CD4-positive, alpha-beta T cell treated with Interleukin-15 for 4 hours (primary cell): ENCODE measurements around the gene IPO7.
"Not testable (repeated sequence)": the region's sequence is repeated elsewhere in the genome, so short reads cannot be mapped to it uniquely, and the experiment has no call there.

ENCODE experiments used
- DNase-seq: peaks from one replicate; pipeline ENCODE4 v3.0.0-alpha.2; 2020; ENCODE audit warnings: low spot score

IPO7 gene

DNA sequence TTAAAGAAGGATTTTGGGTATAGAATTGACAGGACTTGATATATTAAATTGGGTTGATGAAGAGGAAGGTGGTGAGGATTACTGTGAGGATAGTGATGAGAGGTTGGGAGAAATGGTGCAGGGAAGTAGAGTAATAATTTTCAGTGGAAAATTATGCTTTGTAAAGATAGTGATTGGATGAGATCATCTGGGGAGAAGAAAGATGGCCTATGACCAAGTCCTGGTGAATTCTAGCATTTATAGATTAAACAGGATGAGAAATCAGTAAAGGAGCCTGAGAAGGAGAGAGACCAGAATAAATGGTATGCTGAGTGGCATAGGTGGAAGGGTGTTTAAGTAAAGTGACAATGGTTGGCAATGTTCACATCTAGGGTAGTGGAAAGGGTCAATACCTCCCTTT is 15.0 kb downstream of the IPO7 start:
- DNase-seq: no peak

DNA sequence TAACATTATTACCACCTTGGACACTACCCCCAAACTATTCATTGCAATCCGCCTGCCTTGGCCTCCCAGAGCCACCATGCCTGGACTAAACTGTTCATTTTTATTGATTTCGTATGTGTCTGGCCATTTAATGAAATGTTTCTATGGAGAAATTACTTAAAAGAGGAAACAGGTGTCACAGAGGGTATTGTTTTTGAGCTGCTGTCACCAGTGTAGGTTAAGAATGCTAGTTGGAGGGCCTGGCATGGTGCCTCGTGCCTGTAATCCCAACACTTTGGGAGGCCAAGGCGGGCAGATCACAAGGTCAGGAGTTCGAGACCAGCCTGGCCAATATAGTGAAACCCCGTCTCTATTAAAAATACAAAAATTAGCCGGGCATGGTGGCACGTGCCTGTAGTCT is 17.4 kb downstream of the IPO7 start:
- DNase-seq: not testable (repeated sequence)

DNA sequence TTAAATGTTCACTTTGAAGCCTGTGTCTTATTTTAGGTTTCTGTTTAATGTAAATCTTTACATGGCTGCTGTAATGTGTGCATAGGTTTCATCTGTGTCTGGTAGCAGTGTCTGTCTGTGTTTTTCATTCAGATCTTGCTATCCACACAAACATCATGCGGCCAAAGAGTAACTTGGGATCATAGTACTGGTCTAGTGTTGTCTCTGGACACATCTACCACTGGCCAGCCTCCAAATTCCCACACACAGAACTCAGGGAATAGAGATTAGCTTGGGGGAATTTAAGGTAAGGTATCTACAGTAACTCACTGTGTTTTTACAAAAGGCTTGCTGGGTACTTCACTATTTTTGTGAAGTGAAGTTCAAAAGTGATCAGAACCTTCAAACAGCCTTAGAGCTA is 44.3 kb downstream of the IPO7 start:
- DNase-seq: no peak

DNA sequence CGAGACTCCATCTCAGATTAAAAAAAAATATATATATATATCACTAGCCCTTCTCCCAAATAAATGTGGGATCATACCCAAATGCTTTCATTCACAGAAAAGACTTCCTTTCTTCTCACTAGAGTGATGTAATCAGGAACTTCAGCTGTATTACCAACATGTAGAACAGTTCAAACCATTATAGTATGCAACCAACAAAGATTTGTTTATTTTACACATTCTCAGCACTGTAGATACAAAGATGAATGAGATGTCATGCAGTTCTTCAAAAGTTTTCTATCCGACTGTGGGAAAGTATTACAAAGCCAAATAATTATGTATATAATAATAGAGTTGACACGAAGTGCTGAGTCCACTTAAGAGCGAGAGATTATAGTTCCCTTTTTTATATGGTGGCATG is 54.2 kb downstream of the IPO7 start:
- DNase-seq: no peak

DNA sequence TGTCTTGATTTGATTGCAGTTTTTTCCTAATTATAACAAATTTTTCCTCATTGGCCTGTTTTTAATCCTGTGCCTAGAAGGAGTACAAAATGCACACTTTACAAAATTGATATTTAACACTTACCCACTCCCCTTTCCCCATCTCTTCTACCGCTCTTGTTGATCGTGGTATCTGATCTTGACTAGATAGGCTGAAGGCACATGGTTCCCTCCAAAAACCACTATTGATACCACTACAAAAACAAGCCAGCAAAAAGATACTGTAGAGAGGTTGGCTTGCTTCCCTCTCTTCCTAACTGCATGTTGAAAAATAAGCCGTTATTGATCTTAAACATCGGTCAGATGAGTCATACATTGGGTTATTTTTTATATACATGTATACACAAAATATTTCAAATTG is 61.8 kb downstream of the IPO7 start:
- no peak for DNase-seq

DNA sequence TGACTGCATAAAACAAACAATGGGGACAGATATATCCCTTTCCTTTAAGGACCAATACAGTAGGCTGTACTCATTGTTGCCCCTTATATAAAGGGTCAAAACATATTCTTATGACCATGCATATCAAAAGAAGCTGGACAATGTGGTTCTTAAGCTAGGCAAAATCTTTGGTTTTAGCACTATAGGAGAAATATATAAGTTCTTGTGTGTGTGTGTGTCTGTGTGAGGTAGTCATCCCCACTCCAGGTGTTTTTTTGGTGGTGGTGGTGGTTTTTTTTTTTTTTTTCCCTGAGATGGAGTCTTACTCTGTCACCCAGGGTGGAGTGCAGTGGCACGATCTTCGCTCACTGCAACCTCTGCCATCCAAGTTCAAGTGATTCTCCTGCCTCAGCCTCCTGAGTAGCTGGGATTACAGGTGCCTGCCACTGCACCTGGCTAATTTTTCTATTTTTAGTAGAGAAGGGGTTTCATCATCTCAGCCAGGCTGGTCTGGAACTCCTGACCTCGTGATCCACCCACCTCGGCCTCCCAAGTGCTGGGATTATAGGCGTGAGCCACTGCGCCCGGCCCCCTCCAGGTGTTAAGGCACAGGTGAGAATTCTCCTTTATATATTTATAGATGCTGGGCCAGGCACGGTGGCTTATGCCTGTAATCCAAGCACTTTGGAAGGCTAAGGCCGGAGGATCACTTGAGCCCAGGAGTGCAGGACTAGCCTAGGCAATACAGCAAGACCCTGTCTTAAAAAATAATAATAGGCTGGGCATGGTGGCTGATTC is 64.3 kb downstream of the IPO7 start:
- DNase-seq: no peak

DNA sequence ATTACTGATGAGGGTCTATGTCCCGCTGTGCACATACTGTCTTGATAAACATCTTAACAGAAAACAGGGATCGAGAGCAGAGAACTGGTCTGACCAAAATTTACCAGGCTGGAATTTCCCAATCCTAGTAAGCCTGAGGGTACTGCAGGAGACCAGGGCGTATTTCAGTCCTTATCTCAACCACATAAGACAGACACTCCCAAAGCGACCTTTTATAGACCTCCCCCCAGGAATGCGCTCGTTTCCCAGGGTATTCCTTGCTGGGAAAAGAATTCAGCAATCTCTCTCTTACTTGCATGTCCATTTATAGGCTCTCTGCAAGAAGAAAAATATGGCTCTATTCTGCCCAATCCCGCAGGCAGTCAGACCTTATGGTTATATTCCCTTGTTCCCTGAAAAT is 67.6 kb downstream of the IPO7 start:
- not testable (repeated sequence) for DNase-seq

DNA sequence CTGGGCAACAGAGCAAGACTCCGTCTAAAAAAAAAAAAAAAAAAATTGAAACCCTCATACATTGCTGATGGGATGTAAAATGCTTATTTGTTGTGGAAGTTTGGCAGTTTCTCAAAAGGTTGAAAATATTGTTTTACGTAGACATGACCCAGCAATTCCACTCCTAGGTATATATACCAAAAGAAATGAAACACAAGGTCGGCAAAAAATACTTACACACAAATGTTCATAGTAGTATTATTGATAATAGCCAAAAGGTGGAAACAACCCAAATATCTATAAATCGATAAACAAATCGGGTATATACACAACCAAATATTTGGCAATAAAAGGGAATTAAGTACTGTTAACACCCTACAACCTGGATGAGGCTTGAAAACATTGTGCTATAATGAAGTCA is 71.3 kb downstream of the IPO7 start:
- DNase-seq: no peak

DNA sequence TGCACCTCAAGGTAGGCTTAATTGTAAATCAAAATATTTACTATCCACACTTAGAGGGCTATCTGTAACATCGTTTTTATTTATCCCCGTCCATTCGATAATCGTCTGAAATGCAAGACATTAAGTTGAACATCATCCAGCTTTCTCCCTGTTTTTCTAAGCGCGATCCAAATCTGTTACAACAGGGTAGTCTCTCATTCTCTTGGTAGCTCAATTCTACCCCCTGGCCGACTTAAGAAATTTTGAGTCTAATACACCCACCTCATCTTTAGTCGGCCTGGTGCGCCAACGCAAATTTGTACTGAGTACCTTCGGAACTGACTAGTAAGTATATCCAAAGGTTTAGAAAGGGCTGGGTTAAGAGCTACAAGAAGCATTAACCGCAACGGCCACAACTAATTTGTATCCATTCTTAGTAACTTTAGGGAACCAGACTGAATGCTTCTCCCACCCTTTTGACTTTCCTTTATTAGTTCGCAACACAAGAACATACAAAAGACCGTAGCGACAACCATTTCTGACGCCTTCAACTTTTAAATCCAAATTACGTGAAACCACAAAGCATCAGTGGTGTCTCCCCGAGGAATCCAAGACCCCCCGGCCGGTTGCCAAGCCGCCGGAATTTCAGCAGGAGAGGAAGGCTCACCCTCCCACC is 75.3 kb downstream of the IPO7 start:
- DNase-seq: peak; percentile 24

DNA sequence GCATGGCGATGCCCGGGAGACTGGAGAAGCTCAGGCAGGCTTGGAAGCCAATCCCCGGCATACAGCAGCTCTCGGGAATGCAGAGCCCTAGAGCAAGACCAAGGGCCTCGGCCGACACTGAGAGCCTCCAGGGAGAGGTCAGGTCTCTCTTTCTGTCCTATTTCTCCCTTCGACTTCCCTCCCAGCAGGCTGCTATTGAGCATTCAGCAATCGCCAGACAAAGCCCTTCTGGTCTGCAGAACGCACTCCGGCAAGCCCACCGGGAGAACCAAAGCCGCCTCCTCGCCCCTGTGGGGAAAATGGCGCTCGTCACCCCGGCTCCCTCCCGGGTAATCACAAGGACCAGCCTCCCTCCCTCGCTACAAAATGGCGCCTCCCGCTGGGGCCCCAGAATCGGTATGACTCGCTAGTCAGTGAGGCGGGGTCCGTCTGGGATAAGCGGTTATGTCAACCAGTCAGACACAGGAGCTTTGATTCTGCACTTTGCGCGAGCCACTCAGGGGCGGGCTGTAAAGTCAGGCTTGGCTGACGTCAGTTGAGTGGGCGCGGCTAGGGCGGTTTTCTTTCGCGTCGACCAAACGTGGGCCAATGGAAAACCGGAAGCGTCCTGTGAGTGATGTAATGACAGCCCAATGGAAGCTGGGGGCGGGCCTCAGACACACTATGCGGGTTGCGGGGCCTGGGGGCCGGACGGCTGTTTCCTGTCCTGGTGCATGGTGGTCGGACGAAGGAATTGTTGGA is 76.0 kb downstream of the IPO7 start, which contains the start of gene ZNF143:
ZNF143 (plus strand) TSS at position 691 of the 741 bp plus-strand sequence. CDS start 10,297 bp downstream, outside the sequence.
- DNase-seq: peak; percentile 100

DNA sequence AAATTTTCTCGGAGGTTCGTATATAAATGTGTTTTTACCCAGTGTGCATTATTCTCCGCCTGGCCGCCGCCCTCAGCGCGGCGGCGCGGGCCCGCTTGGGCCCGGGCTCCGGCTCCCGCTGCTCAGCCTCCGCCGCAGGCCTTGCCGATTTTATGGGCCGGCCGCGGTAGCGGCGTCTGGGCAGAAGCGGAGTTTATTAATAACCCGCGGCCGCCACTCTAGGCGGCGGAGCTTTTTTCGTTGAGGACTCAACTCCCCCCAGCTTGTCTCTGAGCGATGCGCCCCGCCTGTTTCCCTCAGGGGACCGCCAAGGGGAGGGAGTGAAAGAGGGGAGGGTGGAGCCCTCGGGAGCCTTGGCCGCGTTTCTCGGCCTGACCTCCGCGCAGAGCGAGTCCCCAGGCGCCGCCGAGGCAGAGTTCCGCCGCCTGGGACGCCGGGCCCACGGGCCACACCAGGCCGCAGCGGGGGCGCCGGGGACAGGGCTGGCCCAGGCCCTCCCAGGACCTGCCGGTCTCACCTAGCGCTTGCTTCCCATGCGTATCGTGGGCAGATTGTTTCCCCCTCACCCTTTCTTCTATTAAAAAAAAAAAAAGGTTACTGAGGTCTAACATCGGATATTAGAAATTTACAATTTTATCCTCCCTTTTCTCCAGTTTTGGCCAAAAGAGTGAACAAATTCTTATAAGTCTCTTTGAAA is 76.8 kb downstream of the IPO7 start:
- peak; percentile 79 for DNase-seq

DNA sequence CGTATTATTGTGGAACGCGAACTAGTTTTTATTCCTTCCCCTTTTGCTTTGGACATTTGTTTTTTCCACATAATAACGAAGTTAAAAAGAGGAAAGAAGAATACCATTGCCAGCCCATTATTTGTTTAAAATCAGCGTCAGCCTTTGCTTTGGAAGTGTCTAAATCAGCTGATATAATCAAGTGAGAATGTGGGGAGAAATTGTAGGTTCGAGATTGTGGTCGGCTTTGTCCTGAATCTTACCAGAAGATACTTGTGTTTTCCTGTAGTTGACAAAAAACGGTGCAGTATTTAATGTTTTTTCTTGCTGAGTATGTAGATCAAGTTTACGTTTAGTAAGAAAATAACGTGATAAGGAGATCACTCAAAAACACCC is 77.3 kb downstream of the IPO7 start:
- peak; percentile 23 for DNase-seq

DNA sequence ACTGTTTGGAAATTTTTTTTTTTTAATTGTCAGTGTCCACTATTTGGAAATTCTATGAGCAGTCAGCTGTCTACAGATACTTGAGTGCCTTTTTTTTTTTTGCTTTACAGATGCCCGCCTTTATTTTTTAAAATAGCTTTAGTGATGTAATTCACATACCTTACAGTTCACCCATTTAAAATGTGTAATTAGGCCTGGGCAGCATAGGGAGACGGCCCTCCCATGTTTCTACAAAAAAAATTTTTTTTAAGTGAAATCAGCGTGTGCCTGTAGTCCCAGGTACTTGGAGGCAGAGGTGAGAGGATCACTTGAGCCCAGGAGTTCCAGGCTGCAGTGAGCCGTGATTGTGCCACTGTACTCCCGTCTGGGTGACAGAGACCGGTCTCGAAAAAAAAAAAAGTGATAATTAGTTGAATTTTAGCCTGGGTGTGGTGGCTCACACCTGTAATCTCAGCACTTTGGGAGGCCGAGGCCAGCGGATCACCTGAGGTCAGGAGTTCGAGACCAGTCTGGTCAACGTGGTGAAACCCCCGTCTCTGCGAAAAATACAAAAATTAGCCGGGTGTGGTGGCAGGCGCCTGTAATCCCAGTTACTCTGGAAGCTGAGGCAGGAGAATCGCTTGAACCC is 77.8 kb downstream of the IPO7 start:
- DNase-seq: no peak

DNA sequence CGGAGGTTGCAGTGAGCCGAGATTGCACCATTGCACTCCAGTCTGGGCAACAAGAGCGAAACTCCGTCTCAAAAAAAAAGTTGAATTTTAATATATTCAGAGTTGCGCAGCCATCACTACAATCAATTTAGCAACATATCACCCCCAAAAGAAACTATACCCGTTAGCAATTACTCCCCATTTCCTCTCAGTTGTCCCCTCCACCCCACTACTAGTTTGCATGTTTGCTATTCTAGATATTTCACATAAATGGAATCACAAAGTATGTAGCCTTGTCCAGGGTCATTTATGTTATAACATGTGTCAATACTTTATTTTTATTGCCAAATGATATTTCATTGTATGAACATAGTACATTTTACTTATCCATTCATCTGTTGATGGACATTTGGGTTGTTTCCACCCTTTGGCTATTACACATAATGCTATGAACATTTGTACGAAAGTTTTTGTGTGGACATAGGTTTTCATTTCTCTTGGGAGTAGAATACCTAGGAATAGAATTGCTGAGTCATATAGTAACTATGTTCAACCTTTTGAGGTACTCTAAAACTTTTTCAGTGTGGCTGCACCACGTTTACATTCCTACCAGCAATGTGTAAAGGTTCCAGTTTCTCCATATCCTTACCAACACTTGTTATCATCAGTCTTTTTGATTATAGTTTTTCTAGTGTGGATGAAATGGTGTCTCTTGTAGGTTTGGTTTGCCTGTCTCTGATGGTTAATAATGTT is 78.5 kb downstream of the IPO7 start:
- no peak for DNase-seq

DNA sequence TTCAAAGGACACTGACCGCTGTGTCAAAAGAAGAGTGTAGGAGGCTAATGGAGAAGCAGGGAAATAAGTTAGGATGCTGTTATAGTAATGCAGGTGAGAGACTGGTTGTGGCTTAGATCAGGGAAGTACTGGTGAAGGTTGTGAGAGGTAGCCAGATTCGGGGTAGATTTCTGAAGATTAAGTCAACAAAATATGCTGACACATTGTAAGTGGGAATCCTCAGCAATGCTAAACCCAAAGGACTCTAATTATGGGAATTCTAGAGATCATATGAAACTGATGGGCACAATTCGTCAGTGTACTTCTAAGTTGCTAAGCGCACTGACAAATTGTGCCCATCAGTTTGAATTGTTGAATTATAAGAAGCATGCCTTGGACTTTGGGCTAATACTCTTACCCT is 86.3 kb downstream of the IPO7 start:
- DNase-seq: no peak

DNA sequence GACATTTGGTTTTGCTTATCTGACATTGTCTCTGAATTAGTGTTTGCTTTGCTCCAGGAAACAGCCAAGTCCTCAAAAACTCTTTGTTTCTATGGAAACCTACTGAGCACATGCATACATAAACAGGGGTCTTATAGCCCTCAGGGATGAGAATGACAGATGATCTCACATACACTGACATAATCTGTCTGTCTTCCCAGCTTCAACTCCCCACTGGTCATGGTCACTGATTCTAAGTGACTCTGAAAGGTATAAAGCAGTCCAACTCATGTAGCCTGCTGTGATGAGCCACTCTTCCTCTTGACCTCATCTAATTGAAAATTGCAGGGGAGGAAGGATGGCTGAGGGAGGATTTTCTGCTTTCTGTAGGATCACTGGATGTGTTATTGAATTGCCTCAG is 89.0 kb downstream of the IPO7 start:
- DNase-seq: no peak

DNA sequence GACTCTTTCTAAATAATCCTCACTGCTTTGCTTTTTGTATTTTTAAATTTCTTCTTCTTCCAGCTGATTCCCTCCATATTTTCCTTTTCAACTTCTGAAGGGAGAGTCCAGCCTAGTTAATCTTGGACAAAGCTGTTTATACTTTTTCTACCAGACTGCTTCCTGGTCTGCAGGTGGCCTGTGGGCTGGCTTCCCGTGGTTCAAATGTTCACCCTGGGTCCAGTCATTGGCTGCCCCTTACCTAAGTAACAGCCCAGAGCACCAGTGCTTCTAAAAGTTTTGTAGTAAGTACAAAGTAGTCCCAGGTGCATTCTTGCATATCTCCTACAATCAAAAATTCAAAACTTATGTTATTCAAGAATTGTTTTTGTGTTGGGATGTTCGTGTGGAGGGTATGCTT is 95.4 kb downstream of the IPO7 start:
- DNase-seq: no peak

DNA sequence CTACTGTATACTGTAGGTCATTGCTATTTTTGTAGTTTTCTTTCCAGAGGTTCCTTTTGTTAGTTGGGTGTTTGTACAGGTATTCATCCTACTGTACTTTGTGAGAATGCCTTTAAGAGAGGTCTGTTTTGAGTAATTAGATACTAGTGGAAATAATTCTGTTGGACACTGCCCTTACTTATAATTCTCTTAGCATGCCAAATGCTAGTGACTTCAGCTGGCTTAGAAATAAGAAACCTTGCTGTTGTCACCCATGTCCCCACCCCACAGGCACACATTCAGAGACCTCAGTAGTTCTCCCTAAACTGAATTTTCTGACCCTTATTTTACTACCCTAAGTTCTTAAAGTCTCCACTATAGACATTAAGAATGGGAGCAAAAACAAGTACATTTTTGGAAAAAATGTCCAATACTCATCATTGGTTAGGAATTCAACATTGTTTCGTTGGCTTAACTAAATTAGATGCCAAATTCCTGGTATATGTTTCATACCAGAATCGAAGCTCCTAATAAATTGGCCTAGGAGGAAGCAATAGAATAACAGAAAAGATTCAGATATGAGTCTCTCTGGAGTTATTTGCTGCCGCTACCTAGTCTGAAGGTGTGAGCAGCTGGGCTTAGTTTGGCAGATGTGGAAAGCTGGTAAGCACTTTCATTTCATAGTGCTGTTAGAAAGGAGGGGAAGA is 104.8 kb downstream of the IPO7 start:
- no peak for DNase-seq

DNA sequence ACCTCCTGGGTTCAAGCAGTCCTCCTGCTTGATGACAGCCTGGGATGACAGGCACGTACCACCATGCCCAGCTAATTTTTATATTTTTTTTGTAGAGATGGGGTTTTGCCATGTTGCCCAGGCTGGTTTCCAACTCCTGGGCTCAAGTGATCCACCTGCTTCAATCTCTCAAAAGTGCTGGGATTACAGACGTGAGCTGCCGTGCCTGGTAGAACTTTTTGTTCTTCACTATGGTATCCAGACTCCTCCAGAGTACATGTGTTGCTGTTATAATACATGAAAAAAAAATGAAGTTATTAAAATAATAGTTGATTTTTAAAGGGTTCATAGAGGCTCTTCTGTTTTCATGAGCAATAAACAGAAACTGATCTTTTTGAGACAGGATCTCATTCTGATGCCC is 105.9 kb downstream of the IPO7 start:
- no peak for DNase-seq

DNA sequence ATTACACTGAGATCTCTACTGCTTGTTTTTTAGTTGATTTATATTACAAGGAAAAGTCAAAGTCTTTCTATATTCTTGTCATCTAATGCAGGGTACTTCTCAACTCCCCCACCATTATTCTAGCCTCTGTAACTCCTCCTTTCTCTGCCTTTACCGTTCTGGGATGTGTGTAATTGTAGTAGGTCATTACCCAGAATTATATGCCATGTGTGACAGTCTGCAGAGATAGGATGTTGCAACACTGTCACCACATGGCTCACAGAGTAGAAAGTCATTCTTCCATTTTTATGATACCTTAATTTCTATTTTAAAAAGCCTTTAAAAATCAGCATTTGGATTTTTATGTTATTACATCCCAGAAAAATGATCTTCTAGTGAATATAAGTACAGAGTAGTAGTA is 109.0 kb downstream of the IPO7 start:
- no peak for DNase-seq

DNA sequence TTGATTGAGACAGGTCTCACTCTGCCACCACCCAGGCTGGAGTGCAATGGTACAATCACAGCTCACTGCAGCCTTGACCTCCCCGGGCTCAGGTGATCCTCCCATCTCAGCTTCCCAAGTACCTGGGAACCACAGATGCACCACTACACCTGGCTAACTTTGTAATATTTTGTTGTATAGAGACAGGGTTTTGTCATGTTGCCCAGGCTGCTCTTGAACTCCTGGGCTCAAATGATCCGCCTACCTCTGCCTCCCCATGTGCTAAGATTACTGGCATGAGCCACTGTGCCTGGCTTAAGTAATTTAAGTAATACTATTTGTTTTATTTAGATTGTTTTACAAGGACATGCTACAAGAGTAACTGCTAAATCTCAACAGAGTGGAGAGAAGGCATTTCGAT is 109.9 kb downstream of the IPO7 start:
- no peak for DNase-seq
